ENCODE data around the gene FOXE3. TPM values are rescaled to one million over a fixed set of nuclear protein-coding genes. Genes with fewer than 3 reads are reported as not detected.

FOXE3 gene
- total RNA-seq, 1 donor from 2014 or later: not detected

GRCh38 chr1:47380699-47381098 lies 35.4 kb upstream of the FOXE3 start:
- DNase-seq (no peak), ATAC-seq (no peak)
- peaks cover 6% of the 10 kb centered on the region for H3K4me1 ChIP-seq
- no peak overlapping the region for H3K4me3 ChIP-seq
- no peaks in the 10 kb centered on the region for H3K9me3 ChIP-seq
- no peak for TF ChIP-seq CTCF (IDR thresholded peaks at IDR 0.05)
- intact Hi-C loops (cut with DNase I): no loop called here
- H3K36me3 ChIP-seq: peaks cover 36% of the 10 kb centered on the region
- no peak overlapping the region for H3K27ac ChIP-seq
- H3K27me3 ChIP-seq: no peaks in the 10 kb centered on the region

- intact Hi-C loops (cut with DNase I): no loop called here
- no peak for ATAC-seq
- no peak for DNase-seq
Measured at GRCh38 chr1:47382399-47382983, 33.6 kb upstream of the FOXE3 start.

GRCh38 chr1:47384083-47384482 lies 32.0 kb upstream of the FOXE3 start:
- no peak for TF ChIP-seq CTCF (IDR thresholded peaks at IDR 0.05)
- DNase-seq: no peak
- H3K4me3 ChIP-seq: no peak overlapping the region
- ATAC-seq: no peak
- intact Hi-C loops (cut with DNase I): no loop called here
- no peaks in the 10 kb centered on the region for H3K4me1 ChIP-seq
- peaks cover 18% of the 10 kb centered on the region for H3K36me3 ChIP-seq
- H3K27me3 ChIP-seq: no peaks in the 10 kb centered on the region
- H3K27ac ChIP-seq: no peak overlapping the region
- H3K9me3 ChIP-seq: no peaks in the 10 kb centered on the region

More at GRCh38 chr1:47382399-47382983, 33.6 kb upstream of the FOXE3 start:
- Histone ChIP-seq H3K4me1 (peaks cover 6% of the 10 kb centered on the region), H3K27me3 (no peaks in the 10 kb centered on the region), H3K4me3 (no peak overlapping the region), H3K9me3 (no peaks in the 10 kb centered on the region), H3K27ac (no peak overlapping the region), H3K36me3 (peaks cover 18% of the 10 kb centered on the region)
- TF ChIP-seq CTCF (IDR thresholded peaks at IDR 0.05): no peak

- no peaks in the 10 kb centered on the region for H3K4me1 ChIP-seq
- no peak for TF ChIP-seq CTCF (IDR thresholded peaks at IDR 0.05)
- H3K27me3 ChIP-seq: no peaks in the 10 kb centered on the region
- DNase-seq (no peak), ATAC-seq (no peak)
- no peaks in the 10 kb centered on the region for H3K9me3 ChIP-seq
- no peak overlapping the region for H3K27ac ChIP-seq
- H3K4me3 ChIP-seq: no peak overlapping the region
- H3K36me3 ChIP-seq: peaks cover 11% of the 10 kb centered on the region
- intact Hi-C loops (cut with DNase I): no loop called here
Measured at GRCh38 chr1:47385020-47385419, 31.1 kb upstream of the FOXE3 start.

GRCh38 chr1:47386268-47386667 lies 29.8 kb upstream of the FOXE3 start:
- ATAC-seq (no peak), DNase-seq (no peak)
- H3K36me3 ChIP-seq: peaks cover 7% of the 10 kb centered on the region
- no peak overlapping the region for H3K4me3 ChIP-seq
- intact Hi-C loops (cut with DNase I): no loop called here
- H3K9me3 ChIP-seq: no peaks in the 10 kb centered on the region
- H3K27me3 ChIP-seq: no peaks in the 10 kb centered on the region
- H3K27ac ChIP-seq: no peak overlapping the region
- H3K4me1 ChIP-seq: no peaks in the 10 kb centered on the region
- TF ChIP-seq CTCF (IDR thresholded peaks at IDR 0.05): no peak
